Mesodermal cell (in vitro differentiated cells): ENCODE measurements around the gene LRRIQ1.

ENCODE experiments used
- H3K27ac ChIP-seq: 2 replicates; pipeline ENCODE4 v1.7.0; 2013; ENCODE audit warnings: mild to moderate bottlenecking, low read depth, low read length, moderate library complexity; ENCODE audit not compliant: severe bottlenecking
- H3K36me3 ChIP-seq: 2 replicates; pipeline ENCODE4 v1.7.1; 2013; ENCODE audit warnings: mild to moderate bottlenecking, low read length, moderate library complexity; ENCODE audit not compliant: control insufficient read depth, insufficient read depth
- H3K4me1 ChIP-seq: one replicate; pipeline ENCODE4 v1.7.1; 2013; ENCODE audit warnings: mild to moderate bottlenecking, low read length; ENCODE audit not compliant: insufficient read depth, control insufficient read depth, poor library complexity, severe bottlenecking
- H3K4me3 ChIP-seq: 2 replicates; pipeline ENCODE4 v1.7.0; 2013; ENCODE audit warnings: low read length, control low read depth, mild to moderate bottlenecking; ENCODE audit not compliant: insufficient read depth, poor library complexity, severe bottlenecking; ENCODE audit errors: extremely low read depth
- H3K9me3 ChIP-seq: 2 replicates; pipeline ENCODE4 v1.7.1; 2013; ENCODE audit warnings: mild to moderate bottlenecking, low read length, moderate library complexity; ENCODE audit not compliant: control insufficient read depth
- WGBS, 2 experiments: methylation state at CpG; one replicate each; pipeline ENCODE4 v1.1.5; 2013; ENCODE audit warnings: missing lambda C conversion rate in 2 of 2; ENCODE audit not compliant: insufficient coverage in 2 of 2; 5-methylcytosine and 5-hydroxymethylcytosine counted together

The LRRIQ1 gene

GRCh38 chr12:85058339-85058738, 22.2 kb downstream of the LRRIQ1 start:
- Histone ChIP-seq H3K9me3 (no peaks in the 10 kb centered on the region), H3K36me3 (no peaks in the 10 kb centered on the region), H3K4me1 (no peaks in the 10 kb centered on the region), H3K4me3 (no peak overlapping the region), H3K27ac (no peak overlapping the region)
- 100% methylated on average over 1 of the region's 3 CpGs for WGBS, 2 experiments

DNA sequence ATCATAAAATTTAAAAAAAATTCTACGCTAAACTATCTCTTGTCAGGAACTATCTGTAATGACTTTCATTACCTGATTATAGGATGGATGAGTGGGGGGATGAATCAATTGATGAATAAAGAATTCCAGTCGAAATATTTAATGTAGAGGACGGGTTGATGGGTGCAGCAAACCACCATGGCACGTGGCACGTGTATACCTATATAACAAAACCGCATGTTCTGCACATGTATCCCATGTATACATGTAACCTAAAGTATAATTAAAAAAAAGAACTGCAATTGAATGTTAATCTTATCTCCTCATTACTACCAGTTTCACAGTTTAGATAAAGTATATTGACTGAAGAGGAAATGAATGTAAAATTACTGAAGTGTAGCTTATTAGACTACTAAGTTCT, 23.4 kb downstream of the LRRIQ1 start:
- no CpG with 5 or more reads among the region's 6 CpGs for WGBS, 2 experiments
- H3K36me3 ChIP-seq = no peaks in the 10 kb centered on the region
- H3K27ac ChIP-seq = no peak overlapping the region
- H3K4me3 ChIP-seq = no peak overlapping the region
- no peaks in the 10 kb centered on the region for H3K9me3 ChIP-seq
- H3K4me1 ChIP-seq = no peaks in the 10 kb centered on the region

DNA sequence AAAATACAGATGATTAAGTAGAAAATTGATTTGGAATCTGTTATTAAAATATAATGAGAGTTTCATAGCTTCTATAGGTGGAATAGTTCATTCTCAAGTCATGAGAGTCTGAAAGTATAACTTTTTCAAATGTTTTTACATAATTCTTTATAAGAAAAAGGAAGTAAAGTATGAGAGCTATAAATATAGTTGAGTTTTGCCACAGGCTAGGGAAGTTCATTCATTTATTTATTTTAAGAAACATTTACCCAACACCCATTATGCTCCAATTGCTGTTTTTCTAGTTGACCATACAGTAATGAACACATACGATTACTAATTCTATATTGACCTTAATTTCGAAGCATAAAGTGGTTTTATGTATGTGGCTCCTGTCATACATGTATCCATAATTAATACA, 24.8 kb downstream of the LRRIQ1 start:
- Histone ChIP-seq H3K4me1 (no peaks in the 10 kb centered on the region), H3K27ac (no peak overlapping the region), H3K9me3 (no peaks in the 10 kb centered on the region), H3K36me3 (no peaks in the 10 kb centered on the region), H3K4me3 (no peak overlapping the region)
- WGBS, 2 experiments = no CpG with 5 or more reads among the region's 2 CpGs

GRCh38 chr12:85065837-85066482, 29.8 kb downstream of the LRRIQ1 start:
- Histone ChIP-seq H3K36me3 (no peaks in the 10 kb centered on the region), H3K9me3 (no peaks in the 10 kb centered on the region), H3K4me3 (no peak overlapping the region), H3K4me1 (no peaks in the 10 kb centered on the region), H3K27ac (no peak overlapping the region)
- 80 to 100% methylated on average over 1 to 2 of the region's 3 CpGs for WGBS, 2 experiments

- Histone ChIP-seq H3K4me1 (no peaks in the 10 kb centered on the region), H3K27ac (no peak overlapping the region), H3K9me3 (no peaks in the 10 kb centered on the region), H3K36me3 (no peaks in the 10 kb centered on the region), H3K4me3 (no peak overlapping the region)
- 100% methylated on average over 1 of the region's 1 CpG for WGBS, 2 experiments
Observed at GRCh38 chr12:85072826-85073225, 36.7 kb downstream of the LRRIQ1 start.

DNA sequence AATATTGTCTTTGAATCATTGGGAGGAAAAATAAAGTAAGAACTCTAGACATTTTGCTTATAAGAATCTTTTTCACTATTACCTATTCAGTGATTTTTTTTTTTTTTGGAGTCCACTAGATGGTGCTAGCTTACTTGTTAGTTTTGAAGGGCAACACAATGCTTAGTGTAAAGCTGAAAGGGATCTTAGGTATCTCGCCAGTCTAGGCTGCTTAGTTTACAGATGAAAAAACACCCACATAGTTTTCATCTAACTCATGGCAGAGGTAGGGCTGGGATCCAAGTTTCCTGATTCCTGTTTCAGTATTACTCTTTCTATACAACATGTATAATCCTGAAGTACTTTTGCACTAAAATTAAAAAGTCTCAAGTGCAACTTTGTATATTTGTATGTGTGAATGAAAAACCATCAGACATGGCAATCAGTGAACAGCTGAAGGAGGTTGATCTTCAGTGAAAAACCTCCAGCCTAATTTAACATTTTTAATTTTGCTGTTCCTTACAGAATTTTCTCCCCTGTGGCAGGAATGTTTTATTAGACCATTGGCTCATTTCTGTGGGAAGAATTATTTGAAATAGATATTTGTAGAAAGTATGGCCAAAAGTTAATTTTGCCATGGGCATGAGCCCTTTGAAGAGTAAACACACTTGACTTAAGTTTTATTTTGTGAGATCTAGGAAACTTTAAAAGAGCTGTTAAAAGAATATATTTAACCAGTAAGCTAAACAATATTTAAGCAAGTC, 40.7 kb downstream of the LRRIQ1 start:
- no CpG with 5 or more reads among the region's 1 CpG for WGBS, 2 experiments
- Histone ChIP-seq H3K9me3 (no peaks in the 10 kb centered on the region), H3K4me3 (no peak overlapping the region), H3K36me3 (no peaks in the 10 kb centered on the region), H3K4me1 (no peaks in the 10 kb centered on the region), H3K27ac (no peak overlapping the region)

DNA sequence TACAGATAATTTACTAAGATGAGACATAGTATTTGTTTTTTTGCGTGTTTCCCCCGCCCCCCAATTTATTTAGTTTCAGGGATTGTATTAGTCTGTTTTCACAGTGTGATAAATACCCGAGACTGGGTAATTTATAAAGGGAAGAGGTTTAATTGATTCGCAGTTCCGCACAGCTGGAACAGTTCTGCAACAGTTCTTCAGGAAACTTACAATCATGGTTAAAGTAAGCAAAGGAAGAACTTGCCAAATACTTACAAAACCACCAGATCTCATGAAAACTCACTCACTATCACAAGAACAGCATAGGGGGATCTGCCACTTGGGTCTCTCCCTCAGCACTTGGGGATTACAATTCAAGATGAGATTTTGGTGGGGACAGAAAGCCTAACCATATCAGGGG, 48.9 kb downstream of the LRRIQ1 start:
- no peak overlapping the region for H3K27ac ChIP-seq
- H3K9me3 ChIP-seq = no peaks in the 10 kb centered on the region
- no peaks in the 10 kb centered on the region for H3K4me1 ChIP-seq
- 92 to 100% methylated on average over 2 of the region's 5 CpGs for WGBS, 2 experiments
- no peak overlapping the region for H3K4me3 ChIP-seq
- H3K36me3 ChIP-seq = no peaks in the 10 kb centered on the region

- Histone ChIP-seq H3K4me1 (no peaks in the 10 kb centered on the region), H3K36me3 (no peaks in the 10 kb centered on the region), H3K27ac (no peak overlapping the region), H3K9me3 (no peaks in the 10 kb centered on the region), H3K4me3 (no peak overlapping the region)
- WGBS, 2 experiments = 69 to 70% methylated on average over 4 of the region's 5 CpGs
Observed at GRCh38 chr12:85089792-85090191, 53.6 kb downstream of the LRRIQ1 start.

GRCh38 chr12:85092814-85093370, 56.7 kb downstream of the LRRIQ1 start:
- Histone ChIP-seq H3K27ac (no peak overlapping the region), H3K4me3 (no peak overlapping the region), H3K36me3 (no peaks in the 10 kb centered on the region), H3K9me3 (no peaks in the 10 kb centered on the region), H3K4me1 (no peaks in the 10 kb centered on the region)
- 57 to 67% methylated on average over 1 of the region's 2 CpGs for WGBS, 2 experiments

DNA sequence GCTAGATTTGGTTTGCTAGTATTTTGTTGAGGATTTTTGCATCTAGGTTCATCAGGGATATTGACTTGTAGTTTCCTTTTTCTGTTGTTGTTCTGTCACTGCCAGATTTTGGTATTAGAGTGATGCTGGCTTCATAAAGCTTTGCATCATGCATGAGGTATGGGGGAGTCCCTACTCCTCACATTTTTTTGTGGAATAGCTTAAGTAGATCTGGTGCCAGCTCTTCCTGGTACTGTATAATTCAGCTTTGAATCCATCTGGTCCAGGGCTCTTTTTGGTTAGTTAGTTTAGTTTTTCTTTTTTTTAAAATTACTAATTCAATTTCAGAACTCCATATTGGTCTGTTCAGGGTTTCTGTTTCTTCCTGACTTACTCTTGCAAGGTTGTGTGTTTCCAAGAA, 59.4 kb downstream of the LRRIQ1 start:
- no peaks in the 10 kb centered on the region for H3K36me3 ChIP-seq
- H3K9me3 ChIP-seq = no peaks in the 10 kb centered on the region
- H3K27ac ChIP-seq = no peak overlapping the region
- H3K4me3 ChIP-seq = no peak overlapping the region
- no peaks in the 10 kb centered on the region for H3K4me1 ChIP-seq

DNA sequence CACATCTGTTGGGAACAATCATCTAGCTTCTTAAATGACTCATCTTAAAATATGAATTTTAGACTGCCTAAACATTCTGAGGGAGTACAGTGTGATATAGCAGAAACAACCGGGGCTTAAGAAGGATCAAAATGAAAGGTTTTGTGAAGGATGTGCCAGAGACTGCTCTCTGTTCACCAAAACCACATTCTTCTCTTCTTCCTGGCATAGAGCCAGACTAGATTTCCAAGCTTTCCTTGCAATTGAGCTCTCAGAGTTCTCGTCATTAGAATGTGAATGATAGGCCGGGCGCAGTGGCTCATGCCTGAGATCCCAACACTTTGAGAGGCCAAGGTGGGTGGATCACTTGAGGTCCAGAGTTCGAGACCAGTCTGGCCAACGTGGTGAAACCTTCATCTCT, 94.5 kb downstream of the LRRIQ1 start:
- Histone ChIP-seq H3K27ac (no peak overlapping the region), H3K4me3 (no peak overlapping the region), H3K36me3 (no peaks in the 10 kb centered on the region), H3K9me3 (no peaks in the 10 kb centered on the region), H3K4me1 (no peaks in the 10 kb centered on the region)
- 89 to 100% methylated on average over 3 of the region's 6 CpGs for WGBS, 2 experiments
